GM19023 (cell line): ENCODE data around the gene CDK8.

Source experiments
- ATAC-seq: cut with Tn5 transposase; IDR thresholded peaks from one replicate; pipeline ENCODE4 v1.9.1; 2021; ENCODE audit warnings: mild to moderate bottlenecking, moderate library complexity; ENCODE audit not compliant: unreplicated experiment

CDK8 gene

DNA sequence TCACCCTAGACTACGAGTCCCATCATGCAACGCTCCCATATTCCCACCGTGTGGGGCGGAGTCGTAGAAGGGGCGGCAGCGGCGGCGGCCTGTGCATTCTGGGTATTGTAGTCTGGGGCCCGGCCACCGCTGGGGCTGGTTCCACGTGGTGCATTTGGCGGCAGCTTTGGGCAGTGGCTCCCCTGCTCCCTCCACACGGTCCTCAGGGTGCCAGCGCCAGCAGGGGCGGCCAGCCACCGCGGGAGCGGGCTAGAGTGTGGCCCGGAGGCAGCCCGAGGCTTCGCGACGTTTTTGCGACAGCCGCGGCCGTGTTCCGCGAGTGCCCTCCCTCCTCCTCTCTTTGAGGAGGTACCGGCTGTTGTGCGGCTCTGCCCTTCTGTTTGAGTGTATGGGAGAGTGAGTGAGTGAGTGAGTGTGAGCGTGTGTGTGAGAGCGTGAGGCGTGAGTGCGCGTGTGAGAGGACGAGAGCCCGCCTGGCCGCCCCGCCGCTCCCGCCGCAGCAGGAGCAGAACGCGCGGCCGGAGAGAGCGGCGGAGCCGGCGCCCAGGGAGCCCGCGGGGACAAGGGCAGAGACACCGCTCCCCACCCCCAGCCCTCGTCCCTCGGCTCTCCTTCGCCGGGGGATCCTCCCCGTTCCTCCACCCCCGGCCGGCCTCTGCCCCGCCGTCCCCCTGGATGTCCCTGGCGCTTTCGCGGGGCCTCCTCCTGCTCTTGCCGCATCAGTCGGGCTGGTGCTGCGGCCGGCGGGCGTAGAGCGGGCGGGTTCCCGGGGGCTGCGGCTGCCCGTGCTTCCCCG is at the start of gene CDK8:
TSS of gene CDK8 (plus strand) at position 343 of the 796 bp plus-strand sequence. CDS start 513 bp downstream, outside the sequence.
- ATAC-seq, result peak; percentile 88

DNA sequence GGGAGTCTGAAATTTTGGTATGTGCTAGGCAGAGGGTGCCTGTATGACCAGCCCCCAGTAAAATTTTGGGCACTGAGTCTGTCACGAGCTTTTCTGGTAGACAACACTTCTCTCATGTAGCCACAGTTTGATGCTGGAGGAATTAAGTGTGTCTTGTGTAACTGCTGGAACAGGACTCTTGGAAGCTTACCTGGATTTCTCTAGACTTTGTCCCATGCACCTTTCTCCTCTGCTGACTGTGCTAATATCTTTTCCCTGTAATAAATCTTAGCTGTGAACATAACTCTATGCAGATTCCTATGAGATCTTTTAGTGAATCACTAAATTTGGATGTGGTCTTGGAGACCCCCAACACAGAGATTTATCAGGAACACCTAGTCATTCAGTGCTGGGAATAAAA is 45.6 kb upstream of the CDK8 start:
- no peak for ATAC-seq

DNA sequence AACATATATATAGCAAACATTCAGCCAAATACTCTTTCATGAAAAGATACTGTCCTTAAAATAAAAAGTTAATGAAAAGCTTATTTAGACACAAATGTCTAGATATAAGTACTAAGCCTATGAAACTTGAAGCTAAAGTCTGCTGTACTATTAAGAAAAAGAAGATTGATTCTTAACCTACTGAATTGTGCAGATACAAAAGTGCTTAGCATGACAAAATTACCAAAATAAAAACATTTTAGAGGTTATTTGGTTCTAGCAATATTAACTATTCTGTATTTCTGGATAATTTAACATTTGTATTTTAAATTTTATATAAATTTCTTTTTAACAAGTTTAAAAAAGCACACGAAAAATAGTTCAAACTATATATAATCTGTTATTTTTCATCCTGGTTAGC is 40.6 kb upstream of the CDK8 start:
- ATAC-seq, result no peak

DNA sequence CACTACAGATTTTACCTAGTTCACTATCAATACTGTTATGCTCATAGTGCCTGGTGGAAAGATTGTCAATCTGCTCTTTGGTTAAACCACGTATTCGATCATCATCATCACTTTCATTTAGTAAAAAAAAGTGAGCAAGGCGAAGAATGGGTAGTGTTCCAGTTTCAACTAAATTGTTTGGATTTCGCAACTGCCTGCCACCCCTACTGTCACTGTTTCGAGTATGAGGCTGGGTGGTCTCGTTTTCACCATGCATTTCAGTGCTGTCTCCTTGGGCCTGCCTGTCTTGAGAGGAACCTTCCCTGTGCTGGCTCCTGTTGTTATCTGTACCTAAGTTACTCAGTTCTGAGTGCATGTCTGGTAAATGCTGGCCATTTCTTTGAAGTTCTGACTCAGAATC is 39.9 kb upstream of the CDK8 start:
- no peak for ATAC-seq

DNA sequence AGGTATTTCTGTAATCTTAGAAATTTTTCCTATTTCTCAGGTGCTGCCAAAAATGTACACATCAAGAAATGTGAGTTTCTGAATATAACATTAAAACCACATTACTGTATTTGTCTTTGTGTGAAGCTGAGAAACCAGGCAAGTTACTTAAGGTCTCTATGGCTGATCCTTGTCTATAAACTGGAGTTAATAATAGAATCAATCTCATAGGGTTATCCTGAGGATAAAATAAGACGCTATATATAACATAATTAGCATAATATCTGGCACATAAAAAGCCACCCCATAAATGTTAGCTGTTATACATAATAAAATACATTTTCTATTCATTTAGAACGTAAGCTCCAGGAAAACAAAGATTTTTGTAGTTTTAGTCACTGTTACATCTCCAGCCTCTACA is 37.9 kb upstream of the CDK8 start:
- ATAC-seq, result no peak

DNA sequence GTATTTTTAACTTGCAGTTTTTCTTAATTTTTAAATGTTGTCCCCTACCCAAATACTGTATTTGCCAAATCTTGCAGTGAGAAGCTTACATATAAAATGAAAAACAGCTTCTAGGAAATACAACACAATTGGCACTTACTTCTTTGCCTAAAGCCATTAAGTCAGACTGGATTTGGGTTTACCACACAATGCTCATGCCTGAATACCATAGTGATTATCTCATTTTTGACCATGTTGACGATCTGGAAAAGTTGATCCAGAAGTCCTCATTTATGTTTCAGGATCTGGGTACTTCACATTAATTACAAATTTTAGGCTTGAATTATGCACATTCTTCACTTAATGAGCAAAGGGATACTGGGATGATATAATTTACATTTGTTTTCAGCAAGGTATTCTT is 34.2 kb upstream of the CDK8 start:
- ATAC-seq, result no peak

DNA sequence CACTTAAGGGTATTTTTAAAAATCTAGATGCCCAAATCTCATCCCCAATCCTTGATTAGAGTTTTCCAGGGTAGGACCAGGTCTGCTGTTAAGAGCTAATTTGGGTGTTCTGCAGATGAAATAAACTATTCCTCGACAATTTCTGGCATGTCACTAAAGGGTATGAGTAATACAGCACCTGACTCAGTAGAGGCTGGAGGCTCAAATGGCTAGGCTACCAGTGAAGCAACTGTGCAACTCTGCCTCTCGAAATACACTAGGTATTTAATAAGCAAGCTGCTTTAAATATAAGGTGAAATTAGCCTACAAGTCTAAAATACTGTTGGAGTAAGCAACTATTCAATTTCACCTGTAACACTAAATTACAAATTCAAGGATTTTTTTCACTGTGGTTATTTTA is 33.4 kb upstream of the CDK8 start:
- no peak for ATAC-seq

DNA sequence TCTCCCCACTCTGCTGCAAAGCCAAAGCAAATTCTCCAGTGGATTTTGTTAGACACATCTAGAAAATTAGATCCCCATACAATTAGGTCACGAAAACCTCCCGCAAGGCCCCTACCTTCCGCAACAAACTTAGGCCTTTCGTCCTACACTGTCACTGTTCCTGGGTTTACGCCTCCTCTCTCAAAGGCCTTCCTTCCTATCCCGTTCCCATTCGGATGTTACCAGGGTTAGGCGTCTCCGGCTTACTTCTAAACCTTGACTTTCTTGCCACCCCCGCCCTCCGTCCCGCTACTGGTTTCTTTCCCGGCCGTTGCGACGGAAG is 32.6 kb upstream of the CDK8 start:
- ATAC-seq, result peak; percentile 30

DNA sequence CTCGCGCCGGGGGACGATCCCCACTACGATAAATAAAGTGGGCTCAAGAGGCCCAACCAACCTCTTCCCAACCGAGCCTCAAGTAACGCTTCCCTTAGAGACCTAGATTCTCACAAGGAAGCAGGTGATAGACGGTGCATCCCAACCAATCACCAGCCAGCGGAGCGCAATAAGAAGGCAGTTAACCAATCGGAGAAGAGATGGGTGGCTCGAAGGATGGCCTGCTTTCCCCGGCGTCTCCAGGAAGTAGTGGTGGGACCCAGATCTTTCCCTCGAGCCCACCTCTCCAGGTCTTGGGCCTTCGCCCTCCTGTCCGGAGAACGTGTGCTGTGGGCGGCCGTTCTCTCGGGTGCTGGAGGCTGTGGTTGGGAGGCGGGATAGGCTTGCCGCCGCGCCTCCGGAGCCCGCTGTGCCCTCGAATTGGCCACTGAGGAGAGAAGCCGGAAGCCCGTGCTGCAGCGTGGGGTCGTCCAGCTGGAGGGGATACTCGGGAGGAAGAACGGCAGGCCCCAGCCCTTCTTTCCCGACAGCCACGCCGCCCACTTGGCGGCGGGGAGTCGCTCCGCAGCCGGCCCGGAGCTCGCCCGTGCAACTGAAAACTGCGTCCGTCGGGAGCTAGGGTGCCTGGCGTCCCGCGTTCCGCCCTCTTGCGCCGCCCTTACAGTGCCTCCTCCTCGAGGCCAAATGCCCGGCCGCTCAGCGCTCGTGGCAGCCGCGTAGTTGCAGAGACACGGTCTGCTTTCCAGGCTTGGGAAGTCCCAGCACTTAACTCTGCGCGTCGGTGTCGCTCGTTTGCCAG is 32.0 kb upstream of the CDK8 start, which contains the start of gene RNF6:
TSS of gene RNF6 (minus strand) at position 594 of the 799 bp plus-strand sequence. CDS start 2,665 bp downstream, outside the sequence.
- ATAC-seq, result peak; percentile 98

DNA sequence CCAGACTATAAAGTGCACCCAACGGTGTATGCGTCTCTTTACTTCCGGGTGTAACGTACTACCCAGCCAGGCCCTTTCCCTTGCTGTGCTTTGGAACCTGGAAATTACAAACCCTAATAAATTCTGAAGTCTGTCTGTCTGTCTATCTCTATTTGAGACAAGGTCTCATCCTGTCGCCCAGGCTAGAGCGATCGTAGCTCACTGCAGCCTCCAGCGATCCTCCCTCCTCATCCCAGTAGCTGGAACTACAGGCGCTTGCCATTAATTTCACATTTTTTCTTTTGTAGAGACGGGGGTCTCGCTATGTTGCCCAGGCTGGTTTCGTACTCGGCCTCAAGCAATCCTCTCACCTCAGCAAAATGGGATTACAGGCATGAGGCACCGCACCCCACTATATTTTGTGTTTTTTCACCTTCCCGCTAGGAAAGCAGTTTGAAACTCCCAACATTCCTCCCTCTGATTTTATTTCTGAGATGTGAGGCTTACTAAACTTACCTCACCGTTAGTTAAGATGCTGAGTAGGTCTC is 31.3 kb upstream of the CDK8 start:
- ATAC-seq, result peak; percentile 44

DNA sequence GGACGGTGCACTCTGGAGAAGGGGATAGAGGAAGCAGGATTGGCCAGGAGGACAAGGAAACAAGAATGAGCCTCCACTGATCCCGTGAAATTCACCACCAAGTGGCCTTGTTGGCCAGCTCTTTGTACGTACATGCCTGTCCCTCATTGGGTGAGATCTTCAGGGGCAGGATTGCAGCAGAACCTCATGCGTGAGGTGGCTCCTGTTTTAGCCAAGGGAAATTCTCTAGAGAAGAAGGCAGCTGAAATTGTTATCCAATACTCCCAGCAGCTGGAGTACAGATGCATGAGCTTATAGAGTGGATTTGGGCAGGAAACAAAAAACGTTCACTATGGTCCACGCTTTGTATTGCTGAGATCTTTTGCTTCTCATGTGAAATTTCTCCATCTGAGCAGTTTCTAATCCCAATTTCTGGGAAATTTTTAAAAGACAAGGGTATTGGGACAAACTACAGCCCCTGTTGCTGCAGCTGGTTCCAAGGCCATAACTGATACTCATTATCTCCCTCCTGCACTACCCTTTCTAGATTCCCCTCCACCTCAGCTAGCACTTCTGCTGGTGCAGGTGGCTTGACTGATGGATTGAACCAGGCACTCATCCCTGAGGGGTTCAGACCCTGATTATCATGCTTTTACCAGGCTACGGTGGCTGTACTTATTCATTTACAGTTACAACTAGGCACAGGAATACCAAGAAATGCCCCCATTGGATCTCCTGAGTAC is 27.9 kb upstream of the CDK8 start:
- ATAC-seq, result no peak

DNA sequence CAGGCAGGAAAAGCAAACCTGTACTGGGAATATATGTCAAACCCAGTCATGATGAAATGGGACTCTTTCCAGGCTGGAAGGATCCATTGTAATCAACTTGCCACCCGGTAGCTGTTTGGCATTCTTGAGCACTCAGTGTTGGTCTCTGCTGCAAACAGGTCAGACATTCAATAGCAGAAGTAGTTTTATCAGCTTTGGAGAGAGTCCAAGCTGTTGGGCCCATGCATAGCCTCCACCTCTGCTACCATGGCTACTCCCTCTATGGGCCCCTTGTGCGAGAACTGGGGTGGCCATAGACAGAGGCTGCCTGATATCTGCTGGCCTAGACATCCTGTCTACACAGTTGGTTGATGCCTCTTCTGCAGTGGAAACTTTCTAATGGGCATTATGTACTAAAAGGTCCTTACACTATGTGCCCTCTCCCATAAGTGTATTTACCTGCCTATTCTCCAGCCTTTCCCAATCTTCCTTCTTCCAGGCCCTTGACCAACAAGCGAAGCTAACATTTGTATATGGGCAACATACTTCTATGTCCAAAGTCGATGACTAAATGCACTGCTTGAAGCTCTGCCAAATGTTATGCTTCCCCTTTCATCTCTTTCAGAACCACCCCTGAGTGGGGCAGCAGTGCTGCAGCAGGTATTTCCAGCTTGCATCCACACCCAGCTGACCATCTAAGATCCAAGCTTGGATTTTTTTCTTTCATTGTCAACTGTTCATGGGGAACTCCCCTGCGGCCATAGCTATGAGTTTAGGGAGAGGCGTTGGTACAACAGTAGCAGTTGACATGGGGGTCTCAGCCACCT is 26.6 kb upstream of the CDK8 start:
- ATAC-seq, result no peak

DNA sequence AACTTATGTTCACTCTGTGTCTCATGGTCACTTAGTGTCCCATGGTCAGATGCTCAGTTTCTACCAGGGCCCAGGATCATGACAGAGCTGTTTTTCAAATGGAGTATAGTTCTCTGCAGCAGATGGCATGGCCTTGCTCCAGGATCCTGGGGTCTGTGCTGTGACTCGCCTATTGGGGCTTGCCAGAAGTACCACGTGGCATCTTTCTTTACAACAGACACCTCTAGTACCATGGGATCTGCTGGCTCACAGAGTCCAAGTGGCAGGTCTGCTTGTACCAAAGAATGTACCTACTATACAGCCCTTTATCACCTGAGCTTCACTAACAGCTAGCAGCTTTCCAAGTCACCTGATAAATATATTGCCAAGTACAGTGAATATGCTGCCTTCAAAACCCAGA is 25.8 kb upstream of the CDK8 start:
- ATAC-seq, result no peak

DNA sequence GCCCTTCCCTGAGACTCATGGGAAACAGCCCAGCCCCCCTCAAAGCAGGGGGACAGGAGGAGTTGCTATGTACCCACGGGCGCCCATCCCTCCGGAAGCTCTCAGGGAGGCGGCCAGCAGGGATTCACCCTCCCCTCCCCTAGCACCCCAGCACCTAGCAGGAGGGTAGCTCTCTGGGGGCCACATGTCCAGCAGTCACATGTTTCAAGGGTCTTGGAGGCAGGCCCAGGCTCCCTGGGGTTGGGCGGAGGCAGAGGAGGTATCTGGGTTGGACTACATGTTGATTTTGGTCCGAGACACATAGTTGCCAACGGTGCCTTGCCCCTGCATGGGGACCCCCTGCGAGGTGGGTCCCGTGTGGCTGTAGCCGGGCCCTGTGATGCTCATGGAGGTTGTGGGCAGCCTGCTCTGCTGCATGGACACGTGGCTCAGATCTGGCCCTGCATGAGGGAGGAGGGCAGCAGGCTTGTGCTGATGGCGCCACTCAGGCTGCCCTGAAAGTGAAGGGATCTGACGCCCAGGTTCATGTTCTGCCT is 24.8 kb upstream of the CDK8 start:
- no peak for ATAC-seq

DNA sequence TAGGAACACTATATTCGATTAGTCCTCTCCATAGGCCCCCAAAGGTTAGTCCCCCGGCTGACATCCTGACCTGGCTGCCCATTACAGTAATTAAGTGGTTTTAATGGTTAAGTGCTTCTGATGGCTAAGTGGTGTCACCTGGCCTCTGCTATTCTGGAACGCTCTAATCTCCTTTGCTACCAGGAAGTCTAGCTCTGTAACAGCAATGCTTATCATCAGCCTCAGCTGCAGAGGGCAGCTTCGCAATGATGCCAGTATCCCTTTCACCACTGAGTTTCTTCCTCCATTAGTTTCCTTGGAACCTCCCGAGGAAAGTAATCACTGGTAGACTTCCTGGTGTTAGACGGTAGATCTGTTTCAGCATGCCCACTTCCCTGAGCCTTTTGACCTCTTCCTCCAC is 23.2 kb upstream of the CDK8 start:
- no peak for ATAC-seq

DNA sequence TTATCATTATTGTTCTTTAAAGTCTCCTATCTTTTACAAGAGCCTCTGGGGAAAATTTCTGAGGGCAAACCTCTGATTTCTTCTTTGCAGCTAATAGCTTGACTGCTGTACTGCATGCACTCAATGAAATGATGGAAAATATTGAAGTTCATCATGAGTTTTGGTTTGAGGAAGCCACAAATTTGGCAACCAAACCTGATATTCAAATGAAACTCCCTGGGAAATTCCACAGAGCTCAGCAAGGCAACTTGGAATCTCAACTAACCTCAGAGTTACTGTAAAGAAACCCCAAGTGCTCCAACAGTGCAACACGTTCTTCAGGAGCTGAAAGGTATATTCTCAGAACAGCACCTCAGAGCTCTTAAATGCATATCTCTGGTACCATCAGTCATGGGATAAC is 17.6 kb upstream of the CDK8 start:
- no peak for ATAC-seq

DNA sequence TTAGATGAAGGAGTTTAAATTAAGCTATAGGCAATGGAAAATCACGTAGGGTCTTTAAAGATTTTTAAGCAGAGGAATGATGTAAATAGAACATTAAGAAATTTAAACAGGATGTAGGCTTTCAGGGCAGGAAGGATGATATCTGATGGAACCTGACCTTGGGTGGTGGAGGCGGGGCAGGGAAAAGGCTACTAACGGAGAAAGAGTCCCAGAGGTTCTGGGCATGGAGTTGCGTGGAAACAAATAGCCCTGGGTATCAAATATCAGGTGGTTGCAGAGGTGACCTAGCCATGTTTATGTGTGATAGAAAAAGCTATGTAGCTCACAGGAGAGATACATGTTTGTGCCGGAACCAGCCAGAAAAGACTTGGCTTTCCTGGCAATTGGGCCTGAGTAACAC is 7.8 kb upstream of the CDK8 start:
- ATAC-seq, result no peak

DNA sequence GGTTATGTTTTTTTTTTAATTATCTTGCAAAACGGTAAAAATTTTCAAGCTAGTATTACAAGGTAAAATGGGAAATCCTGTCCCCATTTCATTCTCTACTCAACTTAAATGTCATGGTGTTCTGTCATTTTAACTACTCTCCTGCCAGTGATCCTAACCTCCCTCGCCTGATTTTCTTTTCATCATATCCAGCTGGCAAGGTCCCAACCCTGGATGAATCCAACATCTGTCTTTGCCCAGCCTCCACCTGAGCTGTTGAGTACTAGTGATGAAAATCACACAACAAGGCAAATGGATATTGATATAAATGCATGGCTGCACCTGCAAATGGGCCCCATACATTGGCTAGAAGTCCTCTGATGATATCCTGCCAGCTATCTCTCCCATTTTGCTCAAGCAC is 6.9 kb upstream of the CDK8 start:
- no peak for ATAC-seq

DNA sequence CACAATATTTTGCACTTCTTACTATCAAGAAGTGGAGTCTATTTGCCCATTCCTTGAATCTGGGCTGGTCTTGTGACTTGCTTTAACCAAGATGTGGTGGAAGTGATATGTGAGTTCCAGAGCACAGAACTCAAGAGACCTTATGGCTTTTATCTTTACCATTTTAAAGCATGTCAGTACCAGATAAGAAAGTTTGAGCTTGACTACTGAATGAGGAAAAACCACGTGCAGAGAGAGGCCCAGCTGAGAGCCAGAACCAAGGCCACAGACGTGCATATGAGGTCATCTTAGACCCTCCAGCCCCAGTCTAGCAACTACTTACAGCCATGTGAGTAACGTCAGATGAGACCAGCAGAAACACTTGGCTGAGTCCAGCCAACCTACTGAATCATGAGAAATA is 6.3 kb upstream of the CDK8 start:
- no peak for ATAC-seq

DNA sequence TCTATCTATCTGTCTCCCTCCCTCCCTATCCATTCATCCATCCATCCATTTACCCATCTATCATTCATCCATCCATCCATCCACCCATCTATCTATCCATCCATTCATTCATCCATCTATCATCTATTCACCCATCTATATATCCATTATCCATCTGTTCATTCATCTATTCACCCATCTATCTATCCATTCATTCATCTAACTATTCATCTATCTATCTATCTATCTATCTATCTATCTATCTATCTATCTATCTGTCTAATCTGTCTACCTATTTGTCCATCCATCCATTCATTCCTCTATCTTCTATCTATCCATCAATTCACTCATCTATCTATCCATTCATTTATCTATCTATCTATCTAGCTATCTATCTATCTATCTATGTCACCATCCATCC is 4.4 kb upstream of the CDK8 start:
- ATAC-seq, result no peak
